Measurements from ENCODE around the gene NEO1.

Gene NEO1

DNA sequence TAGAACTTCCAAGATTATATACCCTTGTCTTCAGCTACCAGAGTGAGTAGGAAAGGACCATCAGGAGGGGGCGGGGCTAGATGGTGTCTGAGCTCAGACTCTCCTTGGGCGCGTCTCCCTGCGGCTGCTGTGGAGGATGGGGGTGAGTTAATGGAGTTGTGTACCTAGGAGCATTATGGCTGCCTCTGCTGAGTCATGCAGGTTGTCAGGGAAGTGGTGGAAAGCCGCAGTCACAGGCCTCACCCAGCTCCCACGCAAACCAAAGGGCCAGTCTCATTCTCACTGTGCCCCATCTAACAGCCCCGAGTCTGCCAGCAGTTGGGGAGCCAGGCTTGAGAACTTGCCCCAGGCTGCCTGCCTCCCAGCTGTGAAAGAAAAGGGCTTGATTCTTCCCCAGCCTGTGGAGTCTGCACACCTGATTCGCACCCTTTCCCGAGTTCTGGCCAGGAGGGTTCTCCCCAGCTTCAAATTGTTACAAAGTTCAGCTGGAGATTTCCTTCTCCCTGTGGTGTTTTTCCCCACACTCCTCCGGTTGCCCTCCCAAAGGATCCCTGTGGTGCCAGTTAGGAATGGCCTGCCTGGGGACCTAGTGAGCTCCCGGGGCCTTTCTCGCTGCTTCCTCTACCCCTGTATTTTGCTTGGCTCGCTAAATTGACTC lies 173.2 kb downstream of the NEO1 start:
- CTCF ChIA-PET, result interaction anchor here (1.3 to 2.1 kb wide), 3 partner anchors 10 to 40 kb away, joined by 4 to 5 read pairs (median 5); no protein-coding TSS in a partner anchor
- TF ChIP-seq, protein P1, sequence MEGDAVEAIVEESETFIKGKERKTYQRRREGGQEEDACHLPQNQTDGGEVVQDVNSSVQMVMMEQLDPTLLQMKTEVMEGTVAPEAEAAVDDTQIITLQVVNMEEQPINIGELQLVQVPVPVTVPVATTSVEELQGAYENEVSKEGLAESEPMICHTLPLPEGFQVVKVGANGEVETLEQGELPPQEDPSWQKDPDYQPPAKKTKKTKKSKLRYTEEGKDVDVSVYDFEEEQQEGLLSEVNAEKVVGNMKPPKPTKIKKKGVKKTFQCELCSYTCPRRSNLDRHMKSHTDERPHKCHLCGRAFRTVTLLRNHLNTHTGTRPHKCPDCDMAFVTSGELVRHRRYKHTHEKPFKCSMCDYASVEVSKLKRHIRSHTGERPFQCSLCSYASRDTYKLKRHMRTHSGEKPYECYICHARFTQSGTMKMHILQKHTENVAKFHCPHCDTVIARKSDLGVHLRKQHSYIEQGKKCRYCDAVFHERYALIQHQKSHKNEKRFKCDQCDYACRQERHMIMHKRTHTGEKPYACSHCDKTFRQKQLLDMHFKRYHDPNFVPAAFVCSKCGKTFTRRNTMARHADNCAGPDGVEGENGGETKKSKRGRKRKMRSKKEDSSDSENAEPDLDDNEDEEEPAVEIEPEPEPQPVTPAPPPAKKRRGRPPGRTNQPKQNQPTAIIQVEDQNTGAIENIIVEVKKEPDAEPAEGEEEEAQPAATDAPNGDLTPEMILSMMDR (IDR thresholded peaks at IDR 0.05; ENCODE audit: control extremely low read depth, extremely low read depth, low read depth, missing control alignments), result no peak
- POLR2A ChIA-PET, result no interaction called here
- DNase-seq (ENCODE audit: extremely low spot score), result no peak

DNA sequence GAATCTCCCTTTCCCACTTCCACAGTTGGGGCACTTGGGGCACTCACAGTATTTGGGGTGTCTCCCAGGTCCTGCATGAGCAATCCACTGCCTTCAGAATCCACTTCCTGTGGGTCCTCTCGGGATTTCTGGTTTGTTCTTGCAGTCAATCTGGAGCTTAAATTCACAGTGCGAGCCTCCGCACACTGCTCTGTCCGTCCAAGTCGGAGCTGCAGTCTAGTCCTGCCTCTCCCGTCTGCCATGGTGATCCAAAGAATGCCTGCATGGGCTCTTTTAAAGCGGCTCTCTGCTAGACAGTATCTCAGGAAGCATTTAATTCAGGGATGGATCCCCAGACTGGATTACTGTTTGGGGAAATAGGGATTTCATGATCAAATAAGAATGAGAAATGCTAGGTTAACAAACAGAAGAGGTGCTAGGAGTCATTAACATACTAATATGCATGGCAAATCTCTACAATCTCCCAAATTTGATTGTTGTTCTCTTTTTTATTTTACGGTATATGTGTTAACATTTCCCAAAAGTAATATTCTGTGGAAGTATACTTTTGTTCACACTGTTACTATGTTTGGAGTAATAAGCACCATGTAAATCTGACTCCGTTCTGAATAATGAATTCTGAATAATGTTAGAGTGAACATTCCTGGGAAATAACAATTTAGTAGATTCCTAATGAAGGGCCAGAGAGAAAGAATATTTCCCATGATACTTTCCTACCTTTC lies 174.0 kb downstream of the NEO1 start:
- POLR2A ChIA-PET, result no interaction called here
- TF ChIP-seq, protein P1 (IDR thresholded peaks at IDR 0.05; ENCODE audit: control extremely low read depth, extremely low read depth, low read depth, missing control alignments), result no peak
- no peak for DNase-seq (ENCODE audit: extremely low spot score)
- CTCF ChIA-PET, result no interaction called here

DNA sequence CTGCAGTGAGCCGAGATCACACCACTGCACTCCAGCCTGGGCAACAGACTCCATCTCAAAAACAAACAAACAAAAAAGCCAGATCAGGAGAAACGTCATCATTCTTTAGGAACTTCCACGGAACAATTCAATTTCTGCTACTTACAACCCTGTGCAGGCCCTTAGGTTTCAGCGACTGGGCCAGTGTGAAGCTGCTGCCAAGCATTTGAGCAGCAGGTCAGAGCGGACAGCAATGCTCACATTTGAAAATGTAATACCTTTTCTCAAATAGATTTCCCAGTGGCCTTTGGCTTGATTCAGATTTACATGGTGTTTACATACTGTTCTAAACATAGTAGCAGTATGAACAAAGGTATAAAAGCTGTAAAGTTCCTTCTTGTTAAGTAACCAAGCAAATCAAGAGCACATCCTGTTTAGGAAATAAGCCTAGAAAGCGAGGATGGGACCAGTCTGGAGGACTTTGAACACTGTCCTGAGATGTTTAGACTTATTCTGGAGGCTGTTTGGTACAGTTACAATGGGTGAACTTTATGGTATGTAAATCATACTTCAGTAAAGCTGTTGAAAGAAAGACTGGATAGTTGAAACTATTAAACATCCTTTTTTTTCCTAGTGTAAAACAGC lies 175.3 kb downstream of the NEO1 start:
- no peak for DNase-seq (ENCODE audit: extremely low spot score)
- TF ChIP-seq, protein P1 (IDR thresholded peaks at IDR 0.05; ENCODE audit: control extremely low read depth, extremely low read depth, low read depth, missing control alignments), result no peak
- CTCF ChIA-PET, result interaction anchor here (0.7 to 2.2 kb wide), 2 partner anchors 13 to 17 kb away, joined by 3 to 9 read pairs; no protein-coding TSS in a partner anchor
- POLR2A ChIA-PET, result no interaction called here

DNA sequence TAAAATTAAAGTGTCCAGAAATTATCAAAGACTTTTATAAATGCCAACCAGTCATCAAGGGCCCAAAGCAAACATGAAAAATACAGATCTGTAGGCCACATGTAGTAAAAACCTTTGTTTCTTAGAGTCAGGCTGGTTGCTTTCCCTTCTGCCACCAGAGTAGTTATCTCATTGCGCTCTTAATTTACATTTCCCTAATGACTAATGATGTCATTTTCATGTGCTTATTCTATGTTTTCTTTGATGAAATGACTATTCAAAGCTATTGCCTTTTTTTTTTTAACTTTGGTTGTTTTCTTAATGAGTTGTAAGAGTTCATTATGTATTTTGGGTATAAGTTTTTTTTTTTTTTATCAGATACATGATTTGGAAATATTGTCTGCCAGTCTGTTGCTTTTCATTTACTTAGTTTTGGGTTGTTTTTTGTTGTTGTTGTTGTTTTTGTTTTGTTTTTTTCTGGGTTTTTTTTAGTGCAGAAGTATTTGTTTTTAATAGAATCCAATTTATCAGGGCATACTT lies 175.9 kb downstream of the NEO1 start:
- ChIA-PET CTCF (interaction anchor here (0.7 to 2.2 kb wide), 2 partner anchors 13 to 18 kb away, joined by 3 to 9 read pairs; no protein-coding TSS in a partner anchor), POLR2A (no interaction called here)
- TF ChIP-seq, protein P1 (IDR thresholded peaks at IDR 0.05; ENCODE audit: control extremely low read depth, extremely low read depth, low read depth, missing control alignments), result no peak
- no peak for DNase-seq (ENCODE audit: extremely low spot score)

DNA sequence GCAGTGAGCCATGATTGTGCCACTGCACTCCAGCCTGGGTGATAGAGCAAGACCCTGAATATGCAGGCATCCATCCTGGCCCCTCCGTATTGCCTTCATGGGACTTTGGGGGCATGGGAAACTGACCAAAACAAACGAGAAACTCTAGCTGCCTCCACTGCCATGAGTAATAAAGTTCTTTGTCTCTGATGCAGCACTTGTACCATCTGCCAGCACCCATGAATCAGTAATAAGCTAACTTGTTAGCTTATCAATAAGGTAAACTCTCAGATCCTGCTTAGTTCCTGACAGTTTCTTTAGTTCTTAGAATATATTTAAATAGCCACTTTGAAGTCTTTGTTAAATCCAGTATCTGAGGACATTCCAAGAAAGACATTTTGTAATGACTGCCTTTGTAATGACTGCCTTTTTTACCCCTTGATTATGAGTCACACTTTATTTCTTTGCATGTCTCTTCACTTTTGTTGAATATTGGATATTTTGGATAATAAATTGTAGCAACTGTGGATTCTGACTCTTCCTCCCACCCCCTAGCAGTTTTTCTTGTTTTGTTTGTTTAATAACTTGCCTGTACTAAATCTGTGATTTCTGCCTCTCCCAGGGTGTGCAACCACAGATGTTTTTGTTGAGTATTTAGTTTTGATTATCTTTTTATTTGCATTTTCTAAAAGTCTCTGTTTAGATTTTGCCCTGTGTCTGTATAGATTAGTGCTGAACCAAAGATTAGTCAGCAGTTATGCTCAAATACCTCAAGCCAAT lies 179.6 kb downstream of the NEO1 start:
- ChIA-PET POLR2A (no interaction called here), CTCF (interaction anchor here (1.0 to 1.1 kb wide), 2 partner anchors 9 kb away, joined by 5 to 6 read pairs; no protein-coding TSS in a partner anchor)
- DNase-seq (ENCODE audit: extremely low spot score), result no peak
- TF ChIP-seq, protein P1 (IDR thresholded peaks at IDR 0.05; ENCODE audit: control extremely low read depth, extremely low read depth, low read depth, missing control alignments), result no peak

DNA sequence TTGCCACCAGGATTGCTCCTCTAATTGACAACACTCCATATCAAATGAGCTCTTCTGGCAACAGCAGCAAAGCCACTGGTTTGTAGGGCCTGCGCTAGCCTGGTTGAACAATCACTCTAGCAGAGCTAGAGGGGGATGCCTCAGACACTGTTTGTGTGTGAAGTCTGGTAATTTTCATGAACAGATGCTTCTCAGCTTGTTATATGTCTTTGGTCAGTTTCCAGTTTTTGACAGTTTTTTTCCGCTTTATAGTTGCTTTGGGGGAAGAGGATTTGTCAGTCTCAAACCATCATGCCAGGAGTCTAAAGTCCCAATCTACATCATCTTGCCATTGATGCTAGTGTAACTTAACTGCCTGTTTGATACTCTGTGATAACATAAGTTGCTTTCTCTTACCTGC lies 180.5 kb downstream of the NEO1 start:
- ChIA-PET POLR2A (no interaction called here), CTCF (interaction anchor here (1.0 to 2.6 kb wide), 4 partner anchors 9 to 41 kb away, joined by 3 to 10 read pairs (median 4); no protein-coding TSS in a partner anchor)
- no peak for DNase-seq (ENCODE audit: extremely low spot score)
- TF ChIP-seq, protein P1 (IDR thresholded peaks at IDR 0.05; ENCODE audit: control extremely low read depth, extremely low read depth, low read depth, missing control alignments), result no peak
